Lower leg skin (tissue), 3 donors: ENCODE results near the gene PDK4.

Source experiments
- POLR2A ChIP-seq, 2 donors: fragments of 450-650 bp; IDR thresholded peaks; one replicate each; pipeline ENCODE4 v1.6.1; 2016 to 2017; ENCODE audit warnings: antibody characterized with exemption in 2 of 2, mild to moderate bottlenecking in 1 of 2, moderate library complexity in 1 of 2
- TF ChIP-seq, protein P1 (sequence below), 3 donors: fragments of 450-650 bp; IDR thresholded peaks; one replicate each; pipeline ENCODE4 v1.5.1; 2016; ENCODE audit warnings: antibody characterized with exemption in 3 of 3, mild to moderate bottlenecking in 3 of 3, moderate library complexity in 2 of 3

- TF ChIP-seq POLR2A (IDR thresholded peaks at IDR 0.05): no peak
- TF ChIP-seq, protein P1, sequence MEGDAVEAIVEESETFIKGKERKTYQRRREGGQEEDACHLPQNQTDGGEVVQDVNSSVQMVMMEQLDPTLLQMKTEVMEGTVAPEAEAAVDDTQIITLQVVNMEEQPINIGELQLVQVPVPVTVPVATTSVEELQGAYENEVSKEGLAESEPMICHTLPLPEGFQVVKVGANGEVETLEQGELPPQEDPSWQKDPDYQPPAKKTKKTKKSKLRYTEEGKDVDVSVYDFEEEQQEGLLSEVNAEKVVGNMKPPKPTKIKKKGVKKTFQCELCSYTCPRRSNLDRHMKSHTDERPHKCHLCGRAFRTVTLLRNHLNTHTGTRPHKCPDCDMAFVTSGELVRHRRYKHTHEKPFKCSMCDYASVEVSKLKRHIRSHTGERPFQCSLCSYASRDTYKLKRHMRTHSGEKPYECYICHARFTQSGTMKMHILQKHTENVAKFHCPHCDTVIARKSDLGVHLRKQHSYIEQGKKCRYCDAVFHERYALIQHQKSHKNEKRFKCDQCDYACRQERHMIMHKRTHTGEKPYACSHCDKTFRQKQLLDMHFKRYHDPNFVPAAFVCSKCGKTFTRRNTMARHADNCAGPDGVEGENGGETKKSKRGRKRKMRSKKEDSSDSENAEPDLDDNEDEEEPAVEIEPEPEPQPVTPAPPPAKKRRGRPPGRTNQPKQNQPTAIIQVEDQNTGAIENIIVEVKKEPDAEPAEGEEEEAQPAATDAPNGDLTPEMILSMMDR (IDR thresholded peaks at IDR 0.05): no peak
These were observed 61.5 kb downstream of the PDK4 start for GRCh38 chr7:95534796-95535195.
